Esophagus muscularis mucosa (tissue), 4 donors: Measurements from ENCODE around the gene RELA. TPM values are rescaled to one million over a fixed set of nuclear protein-coding genes. Genes with fewer than 3 reads are reported as not detected.
"Not testable (repeated sequence)": the region's sequence is repeated elsewhere in the genome, so short reads cannot be mapped to it uniquely, and the experiment has no call there.

Source experiments
- DNase-seq: peaks from one replicate; pipeline ENCODE4 v3.0.0-alpha.2; 2017; ENCODE audit errors: extremely low spot score
- H3K27ac ChIP-seq, 4 donors: fragments of 200-600 bp; sonication (generic); replicated peaks in 1 of 4; 1 replicate in 3 of 4; 2 replicates in 1 of 4; pipeline ENCODE4 v1.5.1; 2016 to 2019; ENCODE audit warnings: mild to moderate bottlenecking in 1 of 4
- H3K27me3 ChIP-seq, 4 donors: fragments of 200-600 bp; sonication (generic); one replicate each; pipeline versions ENCODE4 v1.5.1 to v1.6.0; 2016 to 2019
- H3K36me3 ChIP-seq, 4 donors: fragments of 200-600 bp; sonication (generic); one replicate each; pipeline ENCODE4 v1.5.1; 2016 to 2019
- H3K4me1 ChIP-seq, 4 donors: fragments of 200-600 bp; sonication (generic); one replicate each; pipeline ENCODE4 v1.5.1; 2016 to 2019
- H3K4me3 ChIP-seq, 4 donors: fragments of 200-600 bp; sonication (generic); 1 replicate in 2 of 4; 2 replicates in 2 of 4; pipeline ENCODE4 v1.5.1; 2016 to 2019; ENCODE audit warnings: mild to moderate bottlenecking in 4 of 4, moderate library complexity in 1 of 4
- H3K9me3 ChIP-seq, 4 donors: fragments of 200-600 bp; sonication (generic); 1 replicate in 3 of 4; 2 replicates in 1 of 4; pipeline ENCODE4 v1.5.1; 2016 to 2019
- CTCF ChIP-seq, 3 experiments: fragments of 200-600 bp in 2 of 3; fragments of 450-650 bp in 1 of 3; sonication (generic) in 2 of 3; IDR thresholded peaks; one replicate each; pipeline ENCODE4 v1.5.1; 2017 to 2019; ENCODE audit warnings: antibody characterized with exemption in 3 of 3, mild to moderate bottlenecking in 2 of 3, moderate library complexity in 1 of 3
- EP300 ChIP-seq: sonication (generic); formaldehyde crosslinking; IDR thresholded peaks from one replicate; pipeline ENCODE4 v1.6.1; 2017; ENCODE audit warnings: antibody characterized with exemption
- POLR2A ChIP-seq: fragments of 450-650 bp; IDR thresholded peaks from one replicate; pipeline ENCODE4 v1.6.1; 2017; ENCODE audit warnings: antibody characterized with exemption, moderate library complexity, mild to moderate bottlenecking, low read depth
- POLR2AphosphoS5 ChIP-seq, 2 donors: sonication (generic); formaldehyde crosslinking; IDR thresholded peaks; one replicate each; pipeline ENCODE4 v1.6.1; 2017; ENCODE audit warnings: antibody characterized with exemption in 2 of 2
- WGBS: methylation state at CpG from one replicate; pipeline ENCODE4 v1.1.5; 2018; 5-methylcytosine and 5-hydroxymethylcytosine counted together
- intact Hi-C: fragments of 100-400 bp; cut with DNase I; formaldehyde crosslinking; loops from one replicate; pipeline ENCODE4 v1.15.1; 2023
- total RNA-seq, 4 donors: library from RNA; depleted of rRNA; stranded (reverse); fragments of >200 nt; gene quantifications; one replicate each; pipeline versions ENCODE4 v1.1.0 to v1.2.1, GENCODE V29; 2016

Gene RELA
- total RNA-seq, 4 donors from 2014 or later = 51.5 to 84.6 (median 82.1) TPM

GRCh38 chr11:65661599-65662246, 993 bp downstream of the RELA start:
- peak overlapping the region; percentile 94 to 98 (median 96) for H3K27ac ChIP-seq
- intact Hi-C loops = no loop called here
- H3K9me3 ChIP-seq = no peaks in the 10 kb centered on the region
- H3K4me1 ChIP-seq = peaks cover 37 to 53% (median 43%) of the 10 kb centered on the region in 4 donors
- H3K36me3 ChIP-seq = peaks cover 46 to 52% (median 51%) of the 10 kb centered on the region in 4 donors
- no peak for TF ChIP-seq EP300
- TF ChIP-seq POLR2A = no peak
- TF ChIP-seq POLR2AphosphoS5 (IDR thresholded peaks at IDR 0.05) = no peak
- TF ChIP-seq CTCF (IDR thresholded peaks at IDR 0.05) = no peak
- peak overlapping the region; percentile 85 to 95 (median 89) for H3K4me3 ChIP-seq
- no peak for DNase-seq
- WGBS = 70% methylated on average over 6 of the region's 25 CpGs
- H3K27me3 ChIP-seq = no peaks in the 10 kb centered on the region

- Histone ChIP-seq H3K4me1 (peaks cover 37 to 53% (median 43%) of the 10 kb centered on the region in 4 donors), H3K4me3 (peak overlapping the region in 2 of 4 donors; percentile 85 to 86), H3K36me3 (peaks cover 54 to 61% (median 59%) of the 10 kb centered on the region in 4 donors), H3K27ac (peak overlapping the region; percentile 94 to 98 (median 96))
- intact Hi-C loops, DNase-seq, H3K9me3 ChIP-seq, H3K27me3 ChIP-seq: not testable (repeated sequence)
- WGBS = 88% methylated on average over 9 of the region's 9 CpGs
Measured at GRCh38 chr11:65660908-65661307, 1.8 kb downstream of the RELA start.

- Histone ChIP-seq H3K27ac (peak overlapping the region in 3 of 4 donors; percentile 40 to 98 (median 96)), H3K9me3 (no peaks in the 10 kb centered on the region), H3K36me3 (peaks cover 63 to 69% (median 68%) of the 10 kb centered on the region in 4 donors), H3K27me3 (no peaks in the 10 kb centered on the region), H3K4me3 (no peak overlapping the region), H3K4me1 (peaks cover 38 to 54% (median 45%) of the 10 kb centered on the region in 4 donors)
- intact Hi-C loops = no loop called here
- 91% methylated on average over 9 of the region's 9 CpGs for WGBS
- TF ChIP-seq EP300 (no peak), CTCF (IDR thresholded peaks at IDR 0.05) (no peak), POLR2AphosphoS5 (IDR thresholded peaks at IDR 0.05) (no peak), POLR2A (no peak)
- no peak for DNase-seq
Measured at GRCh38 chr11:65660038-65660437, 2.7 kb downstream of the RELA start.

- Histone ChIP-seq H3K27me3 (no peaks in the 10 kb centered on the region), H3K9me3 (no peaks in the 10 kb centered on the region), H3K36me3 (peaks cover 73 to 84% (median 83%) of the 10 kb centered on the region in 4 donors), H3K4me3 (no peak overlapping the region), H3K27ac (no peak overlapping the region), H3K4me1 (peaks cover 43 to 57% (median 47%) of the 10 kb centered on the region in 4 donors)
- intact Hi-C loops = no loop called here
- no peak for DNase-seq
- no peak for TF ChIP-seq POLR2AphosphoS5 (IDR thresholded peaks at IDR 0.05)
- TF ChIP-seq POLR2A = no peak
- WGBS = 82% methylated on average over 14 of the region's 21 CpGs
Measured at GRCh38 chr11:65658174-65659021, 4.3 kb downstream of the RELA start.

- TF ChIP-seq POLR2AphosphoS5 (IDR thresholded peaks at IDR 0.05) (no peak), POLR2A (no peak), CTCF (IDR thresholded peaks at IDR 0.05) (no peak), EP300 (no peak)
- H3K36me3 ChIP-seq = peaks cover 73 to 84% (median 83%) of the 10 kb centered on the region in 4 donors
- H3K9me3 ChIP-seq = no peaks in the 10 kb centered on the region
- WGBS = 88% methylated on average over 7 of the region's 7 CpGs
- H3K27me3 ChIP-seq = no peaks in the 10 kb centered on the region
- intact Hi-C loops = no loop called here
- peaks cover 48 to 63% (median 54%) of the 10 kb centered on the region in 4 donors for H3K4me1 ChIP-seq
- H3K4me3 ChIP-seq = no peak overlapping the region
- no peak for DNase-seq
- no peak overlapping the region for H3K27ac ChIP-seq
Measured at GRCh38 chr11:65657426-65657825, 5.3 kb downstream of the RELA start.
